HG03095 (cell line): ENCODE results near the gene ISCA1.

Experiments used
- ATAC-seq: cut with Tn5 transposase; IDR thresholded peaks from one replicate; pipeline ENCODE4 v1.9.1; 2021; ENCODE audit warnings: moderate library complexity; ENCODE audit not compliant: unreplicated experiment

ISCA1 gene

DNA sequence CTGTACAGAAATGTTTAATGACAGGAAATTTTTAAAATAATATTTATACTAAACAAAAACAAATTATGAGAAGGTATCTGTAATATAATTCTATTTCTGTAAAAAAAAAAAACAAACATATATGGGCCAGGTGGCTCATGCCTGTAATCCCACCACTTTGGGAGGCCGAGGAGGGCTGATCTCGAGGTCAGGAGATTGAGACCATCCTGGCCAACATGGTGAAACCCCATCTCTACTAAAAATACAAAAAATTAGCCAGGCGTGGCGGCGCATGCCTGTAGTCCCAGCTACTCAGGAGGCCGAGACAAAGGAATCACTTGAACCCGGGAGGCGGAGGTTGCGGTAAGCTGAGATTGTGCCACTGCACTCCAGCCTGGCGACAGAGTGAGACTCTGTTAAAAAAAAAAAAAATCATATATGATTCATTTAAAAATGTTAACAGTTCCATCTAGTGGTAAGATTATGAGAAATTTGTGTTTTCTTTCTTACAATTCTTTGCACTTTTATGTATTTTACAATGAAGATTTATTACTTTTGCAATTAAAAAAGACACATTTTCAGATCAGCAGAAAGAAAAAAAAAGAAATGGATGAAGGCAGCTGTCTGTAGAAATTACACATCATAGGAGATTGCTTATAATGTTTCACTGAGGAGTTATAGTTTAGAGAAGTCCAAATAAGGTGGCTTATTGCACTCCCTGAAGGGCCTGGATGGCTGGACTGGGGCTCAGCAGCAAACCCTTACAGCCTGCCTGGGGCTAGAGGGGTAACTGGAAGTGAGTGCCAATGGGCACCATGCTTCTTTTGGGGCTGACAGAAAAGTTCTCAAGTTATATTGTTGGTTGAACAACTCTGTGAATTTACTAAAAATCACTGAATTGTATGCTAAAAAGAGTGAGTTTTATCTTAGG, 43.2 kb downstream of the ISCA1 start:
- no peak for ATAC-seq

- ATAC-seq: no peak
Measured at GRCh38 chr9:86230858-86231257, 51.5 kb downstream of the ISCA1 start.

DNA sequence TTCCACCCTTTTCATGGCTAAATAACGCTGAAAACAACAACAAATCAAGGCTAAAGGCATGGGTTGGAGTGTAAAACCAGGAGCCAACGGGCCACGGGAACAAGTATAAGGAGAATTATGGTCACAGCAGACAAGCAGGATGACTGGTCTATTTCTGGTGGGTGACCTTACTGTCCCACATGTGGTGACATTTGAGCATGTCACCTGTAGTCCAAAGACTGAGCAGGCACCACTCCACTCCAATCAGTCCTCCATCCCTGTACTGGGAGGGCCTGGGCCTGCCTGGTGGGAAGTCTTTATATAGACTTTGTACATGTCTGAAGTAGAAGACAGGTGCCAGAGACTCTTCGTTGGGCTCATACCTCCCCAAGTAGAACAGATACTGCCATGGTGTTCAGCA, 59.7 kb downstream of the ISCA1 start:
- ATAC-seq: no peak

DNA sequence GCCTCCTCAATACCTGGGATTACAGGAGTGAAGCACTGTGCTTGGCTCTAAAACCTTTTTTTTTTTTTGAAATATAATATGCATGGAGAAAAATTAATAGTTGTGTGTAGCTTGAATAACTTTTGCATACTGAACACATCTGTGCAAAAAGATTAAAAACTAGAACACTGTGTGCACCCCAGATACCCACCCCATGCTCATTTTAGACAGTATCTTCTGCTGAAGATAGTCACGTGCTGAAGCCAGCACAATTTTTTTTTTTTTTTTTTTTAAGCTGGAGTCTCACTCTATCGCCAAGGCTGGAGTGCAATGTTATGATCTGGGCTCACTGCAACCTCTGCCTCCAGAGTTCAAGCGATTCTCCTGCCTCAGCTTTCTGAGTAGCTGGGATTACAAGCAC, 62.7 kb downstream of the ISCA1 start:
- no peak for ATAC-seq

GRCh38 chr9:86217076-86217755, 65.1 kb downstream of the ISCA1 start:
- ATAC-seq: no peak
